ENCODE data around the gene CD6.

Gene CD6

DNA sequence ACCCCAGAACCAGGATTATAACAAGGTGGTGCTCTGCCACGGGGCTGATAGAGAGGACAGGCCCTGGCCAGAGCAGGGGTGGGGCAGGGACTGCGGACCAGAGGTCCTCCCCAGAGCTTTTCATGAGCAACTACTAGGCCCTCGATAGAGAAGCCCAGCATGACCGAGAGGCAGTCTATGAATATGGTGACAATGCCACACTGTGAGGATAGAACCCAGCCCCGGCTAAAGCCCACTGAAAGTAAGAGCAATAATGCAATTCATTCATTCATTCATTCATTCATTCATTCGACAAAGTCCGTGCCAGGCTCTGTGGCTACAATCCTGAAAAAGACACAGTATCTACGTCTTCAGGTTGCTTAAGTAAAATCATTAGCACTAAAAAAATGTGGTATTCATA is 95.2 kb downstream of the CD6 start:
- no peak for DNase-seq (ENCODE audit: low read depth in 1 of 2, low spot score in 1 of 2)
- no peak overlapping the region for H3K27ac ChIP-seq (replicated peaks)
- H3K27me3 ChIP-seq (ENCODE audit: insufficient read depth, poor library complexity, severe bottlenecking) = no peaks in the 10 kb centered on the region
- TF ChIP-seq POLR2AphosphoS5 (IDR thresholded peaks at IDR 0.05; ENCODE audit: low read depth) (no peak), GABPA (IDR thresholded peaks at IDR 0.05; ENCODE audit: low read depth) (no peak), SPI1 (IDR thresholded peaks at IDR 0.05; ENCODE audit: borderline replicate concordance, low read depth) (no peak)
- TF ChIP-seq, protein P1, sequence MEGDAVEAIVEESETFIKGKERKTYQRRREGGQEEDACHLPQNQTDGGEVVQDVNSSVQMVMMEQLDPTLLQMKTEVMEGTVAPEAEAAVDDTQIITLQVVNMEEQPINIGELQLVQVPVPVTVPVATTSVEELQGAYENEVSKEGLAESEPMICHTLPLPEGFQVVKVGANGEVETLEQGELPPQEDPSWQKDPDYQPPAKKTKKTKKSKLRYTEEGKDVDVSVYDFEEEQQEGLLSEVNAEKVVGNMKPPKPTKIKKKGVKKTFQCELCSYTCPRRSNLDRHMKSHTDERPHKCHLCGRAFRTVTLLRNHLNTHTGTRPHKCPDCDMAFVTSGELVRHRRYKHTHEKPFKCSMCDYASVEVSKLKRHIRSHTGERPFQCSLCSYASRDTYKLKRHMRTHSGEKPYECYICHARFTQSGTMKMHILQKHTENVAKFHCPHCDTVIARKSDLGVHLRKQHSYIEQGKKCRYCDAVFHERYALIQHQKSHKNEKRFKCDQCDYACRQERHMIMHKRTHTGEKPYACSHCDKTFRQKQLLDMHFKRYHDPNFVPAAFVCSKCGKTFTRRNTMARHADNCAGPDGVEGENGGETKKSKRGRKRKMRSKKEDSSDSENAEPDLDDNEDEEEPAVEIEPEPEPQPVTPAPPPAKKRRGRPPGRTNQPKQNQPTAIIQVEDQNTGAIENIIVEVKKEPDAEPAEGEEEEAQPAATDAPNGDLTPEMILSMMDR (IDR thresholded peaks at IDR 0.05; ENCODE audit: insufficient read depth, low read length) = no peak
- TF ChIP-seq, protein P2, sequence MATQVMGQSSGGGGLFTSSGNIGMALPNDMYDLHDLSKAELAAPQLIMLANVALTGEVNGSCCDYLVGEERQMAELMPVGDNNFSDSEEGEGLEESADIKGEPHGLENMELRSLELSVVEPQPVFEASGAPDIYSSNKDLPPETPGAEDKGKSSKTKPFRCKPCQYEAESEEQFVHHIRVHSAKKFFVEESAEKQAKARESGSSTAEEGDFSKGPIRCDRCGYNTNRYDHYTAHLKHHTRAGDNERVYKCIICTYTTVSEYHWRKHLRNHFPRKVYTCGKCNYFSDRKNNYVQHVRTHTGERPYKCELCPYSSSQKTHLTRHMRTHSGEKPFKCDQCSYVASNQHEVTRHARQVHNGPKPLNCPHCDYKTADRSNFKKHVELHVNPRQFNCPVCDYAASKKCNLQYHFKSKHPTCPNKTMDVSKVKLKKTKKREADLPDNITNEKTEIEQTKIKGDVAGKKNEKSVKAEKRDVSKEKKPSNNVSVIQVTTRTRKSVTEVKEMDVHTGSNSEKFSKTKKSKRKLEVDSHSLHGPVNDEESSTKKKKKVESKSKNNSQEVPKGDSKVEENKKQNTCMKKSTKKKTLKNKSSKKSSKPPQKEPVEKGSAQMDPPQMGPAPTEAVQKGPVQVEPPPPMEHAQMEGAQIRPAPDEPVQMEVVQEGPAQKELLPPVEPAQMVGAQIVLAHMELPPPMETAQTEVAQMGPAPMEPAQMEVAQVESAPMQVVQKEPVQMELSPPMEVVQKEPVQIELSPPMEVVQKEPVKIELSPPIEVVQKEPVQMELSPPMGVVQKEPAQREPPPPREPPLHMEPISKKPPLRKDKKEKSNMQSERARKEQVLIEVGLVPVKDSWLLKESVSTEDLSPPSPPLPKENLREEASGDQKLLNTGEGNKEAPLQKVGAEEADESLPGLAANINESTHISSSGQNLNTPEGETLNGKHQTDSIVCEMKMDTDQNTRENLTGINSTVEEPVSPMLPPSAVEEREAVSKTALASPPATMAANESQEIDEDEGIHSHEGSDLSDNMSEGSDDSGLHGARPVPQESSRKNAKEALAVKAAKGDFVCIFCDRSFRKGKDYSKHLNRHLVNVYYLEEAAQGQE (IDR thresholded peaks at IDR 0.05; ENCODE audit: insufficient replicate concordance, low read depth) = no peak
- H3K4me3 ChIP-seq (replicated peaks; ENCODE audit: insufficient read depth, low read length) = no peak overlapping the region

DNA sequence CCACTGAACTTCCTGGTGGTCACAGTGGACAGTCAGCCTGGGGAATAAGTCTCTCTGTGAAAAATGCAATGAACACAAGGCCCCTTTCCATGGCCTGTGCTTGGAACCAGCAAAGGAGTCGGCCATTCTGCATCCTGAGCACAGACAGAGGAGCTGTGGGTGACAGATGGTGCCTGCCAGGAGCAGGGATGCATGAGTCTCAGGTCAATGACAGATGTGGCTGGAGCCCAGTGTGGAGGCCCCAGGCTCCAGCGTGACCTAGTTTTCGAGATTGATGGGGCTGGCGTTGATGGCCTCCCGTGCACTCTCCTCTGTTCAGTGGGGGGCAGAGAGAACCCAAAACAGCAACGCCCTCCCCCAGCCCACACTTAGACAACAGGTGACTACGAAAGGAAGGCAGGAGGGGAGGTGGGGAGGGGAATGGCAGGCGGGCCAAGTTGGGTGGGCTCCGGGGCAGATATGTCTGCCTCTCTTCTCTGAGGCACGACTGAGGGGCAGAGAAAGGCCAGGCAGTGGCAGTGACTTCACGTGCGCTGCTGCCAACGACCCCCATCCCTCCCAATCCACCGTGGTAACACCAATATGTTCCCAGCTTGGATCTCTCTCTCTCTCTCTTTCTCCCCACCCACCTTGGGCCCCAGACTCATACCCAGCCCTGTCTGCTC is 96.4 kb downstream of the CD6 start:
- Histone ChIP-seq H3K27me3 (ENCODE audit: insufficient read depth, poor library complexity, severe bottlenecking) (no peaks in the 10 kb centered on the region), H3K4me3 (replicated peaks; ENCODE audit: insufficient read depth, low read length) (no peak overlapping the region), H3K27ac (replicated peaks) (no peak overlapping the region)
- DNase-seq (ENCODE audit: low read depth in 1 of 2, low spot score in 1 of 2) = no peak
- TF ChIP-seq, protein P2 (IDR thresholded peaks at IDR 0.05; ENCODE audit: insufficient replicate concordance, low read depth) = no peak
- TF ChIP-seq, protein P1 (IDR thresholded peaks at IDR 0.05; ENCODE audit: insufficient read depth, low read length) = no peak
- TF ChIP-seq GABPA (IDR thresholded peaks at IDR 0.05; ENCODE audit: low read depth) (no peak), SPI1 (IDR thresholded peaks at IDR 0.05; ENCODE audit: borderline replicate concordance, low read depth) (no peak), POLR2AphosphoS5 (IDR thresholded peaks at IDR 0.05; ENCODE audit: low read depth) (no peak)

DNA sequence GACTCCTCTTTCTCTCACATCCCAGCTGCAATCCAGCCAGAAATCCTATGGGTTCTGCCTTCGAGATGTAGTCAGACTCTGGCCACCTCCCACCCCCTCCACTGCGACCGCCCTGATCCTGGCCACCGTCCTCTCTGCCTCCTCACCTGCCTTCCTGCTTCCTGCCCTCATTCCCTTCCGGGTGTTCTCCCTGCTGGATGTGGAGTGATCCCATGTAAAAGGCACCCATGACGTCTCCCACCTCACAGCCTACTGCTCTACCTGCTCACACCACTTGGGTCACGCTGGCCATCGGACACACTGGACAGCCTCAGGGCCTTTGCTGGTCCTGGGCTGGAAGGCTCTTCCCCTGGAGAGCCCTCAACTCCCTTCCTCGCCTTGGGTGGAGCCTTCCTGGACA is 97.1 kb downstream of the CD6 start:
- Histone ChIP-seq H3K4me3 (replicated peaks; ENCODE audit: insufficient read depth, low read length) (no peak overlapping the region), H3K27ac (replicated peaks) (no peak overlapping the region), H3K27me3 (ENCODE audit: insufficient read depth, poor library complexity, severe bottlenecking) (no peaks in the 10 kb centered on the region)
- DNase-seq (ENCODE audit: low read depth in 1 of 2, low spot score in 1 of 2) = no peak
- TF ChIP-seq POLR2AphosphoS5 (IDR thresholded peaks at IDR 0.05; ENCODE audit: low read depth) (no peak), GABPA (IDR thresholded peaks at IDR 0.05; ENCODE audit: low read depth) (no peak), SPI1 (IDR thresholded peaks at IDR 0.05; ENCODE audit: borderline replicate concordance, low read depth) (no peak)
- TF ChIP-seq, protein P2 (IDR thresholded peaks at IDR 0.05; ENCODE audit: insufficient replicate concordance, low read depth) = no peak
- TF ChIP-seq, protein P1 (IDR thresholded peaks at IDR 0.05; ENCODE audit: insufficient read depth, low read length) = no peak

All from HL-60 (cell line).